Inflammatory macrophage treated with lipopolysaccharide for 1 hour (primary cell): Measurements from ENCODE around the gene GAB3.
"Not testable (repeated sequence)": the region's sequence is repeated elsewhere in the genome, so short reads cannot be mapped to it uniquely, and the experiment has no call there.

Experiments
- DNase-seq, 2 donors: peaks; one replicate each; pipeline ENCODE4 v3.0.0-alpha.2; 2020 to 2022

Gene GAB3

GRCh38 chrX:154654925-154655324, 96.0 kb downstream of the GAB3 start:
- no peak for DNase-seq

GRCh38 chrX:154654372-154654771, 96.5 kb downstream of the GAB3 start:
- no peak for DNase-seq

- DNase-seq, result not testable (repeated sequence)
Measured at GRCh38 chrX:154653413-154653812, 97.5 kb downstream of the GAB3 start, which contains the start of gene CTAG2. TSS of gene CTAG2 (minus strand) at chrX:154653579. CDS start at chrX:154653515, 64 bp downstream.

- DNase-seq, result no peak
Measured at GRCh38 chrX:154653048-154653401, 97.9 kb downstream of the GAB3 start.

- no peak for DNase-seq
Measured at GRCh38 chrX:154652311-154653047, 98.4 kb downstream of the GAB3 start.

- DNase-seq, result peak; percentile 41 to 59
Measured at GRCh38 chrX:154650221-154650510, 100.7 kb downstream of the GAB3 start.

GRCh38 chrX:154649503-154650220, 101.2 kb downstream of the GAB3 start:
- DNase-seq, result no peak

- DNase-seq, result no peak
Measured at GRCh38 chrX:154648931-154649330, 101.9 kb downstream of the GAB3 start.

GRCh38 chrX:154645745-154646378, 105.0 kb downstream of the GAB3 start:
- not testable (repeated sequence) for DNase-seq

- not testable (repeated sequence) for DNase-seq
Measured at GRCh38 chrX:154643708-154644107, 107.2 kb downstream of the GAB3 start.

- DNase-seq, result not testable (repeated sequence)
Measured at GRCh38 chrX:154641740-154642139, 109.1 kb downstream of the GAB3 start.

- not testable (repeated sequence) for DNase-seq
Measured at GRCh38 chrX:154633661-154634060, 117.2 kb downstream of the GAB3 start.

- DNase-seq, result not testable (repeated sequence)
Measured at GRCh38 chrX:154630949-154631348, 119.9 kb downstream of the GAB3 start.

GRCh38 chrX:154628960-154629359, 121.9 kb downstream of the GAB3 start:
- not testable (repeated sequence) for DNase-seq
